ENCODE data around the gene ARFGAP1. TPM values are rescaled to one million over a fixed set of nuclear protein-coding genes. Genes with fewer than 3 reads are reported as not detected.

Gene ARFGAP1
- polyA plus RNA-seq, 1 experiment, result 76.5 TPM

- ChIA-PET POLR2A (no interaction called here), CTCF (interaction anchor here (0.9 to 4.5 kb wide), 4 partner anchors 17 to 68 kb away, joined by 3 to 36 read pairs (median 6); no protein-coding TSS in a partner anchor)
- Histone ChIP-seq H3K4me3 (ENCODE audit: low read depth, low read length) (no peak overlapping the region), H3K27me3 (ENCODE audit: control insufficient read depth, insufficient read depth, low read length) (peaks cover 14% of the 10 kb centered on the region), H3K36me3 (ENCODE audit: control insufficient read depth, insufficient read depth, low read length) (peaks cover 11% of the 10 kb centered on the region)
- no peak for DNase-seq (ENCODE audit: low read depth)
- TF ChIP-seq, protein P1, sequence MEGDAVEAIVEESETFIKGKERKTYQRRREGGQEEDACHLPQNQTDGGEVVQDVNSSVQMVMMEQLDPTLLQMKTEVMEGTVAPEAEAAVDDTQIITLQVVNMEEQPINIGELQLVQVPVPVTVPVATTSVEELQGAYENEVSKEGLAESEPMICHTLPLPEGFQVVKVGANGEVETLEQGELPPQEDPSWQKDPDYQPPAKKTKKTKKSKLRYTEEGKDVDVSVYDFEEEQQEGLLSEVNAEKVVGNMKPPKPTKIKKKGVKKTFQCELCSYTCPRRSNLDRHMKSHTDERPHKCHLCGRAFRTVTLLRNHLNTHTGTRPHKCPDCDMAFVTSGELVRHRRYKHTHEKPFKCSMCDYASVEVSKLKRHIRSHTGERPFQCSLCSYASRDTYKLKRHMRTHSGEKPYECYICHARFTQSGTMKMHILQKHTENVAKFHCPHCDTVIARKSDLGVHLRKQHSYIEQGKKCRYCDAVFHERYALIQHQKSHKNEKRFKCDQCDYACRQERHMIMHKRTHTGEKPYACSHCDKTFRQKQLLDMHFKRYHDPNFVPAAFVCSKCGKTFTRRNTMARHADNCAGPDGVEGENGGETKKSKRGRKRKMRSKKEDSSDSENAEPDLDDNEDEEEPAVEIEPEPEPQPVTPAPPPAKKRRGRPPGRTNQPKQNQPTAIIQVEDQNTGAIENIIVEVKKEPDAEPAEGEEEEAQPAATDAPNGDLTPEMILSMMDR (IDR thresholded peaks at IDR 0.05; ENCODE audit: insufficient read depth, low read depth, low read length), result no peak
Observed at GRCh38 chr20:63292292-63292701, 19.7 kb downstream of the ARFGAP1 start.

DNA sequence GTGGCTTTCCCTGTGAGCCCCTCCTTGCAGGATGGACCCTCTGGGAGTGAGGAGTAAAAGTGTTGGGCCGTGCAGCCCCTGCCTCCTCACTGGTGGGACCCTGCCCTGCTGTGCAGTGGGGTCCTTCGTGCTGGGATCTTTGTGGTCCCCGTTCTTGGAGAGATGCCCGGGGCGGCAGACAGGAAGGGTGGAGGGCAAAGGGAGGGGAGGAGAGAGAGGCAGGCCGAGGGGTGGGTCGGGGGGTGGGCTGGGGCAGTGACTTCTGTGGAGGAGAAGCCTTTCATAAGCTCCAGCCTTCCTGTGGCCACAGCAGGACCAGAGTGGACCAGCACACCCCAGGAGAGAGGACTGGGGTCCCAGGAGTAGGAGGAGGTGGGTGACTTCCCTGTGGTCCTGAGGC, 20.3 kb downstream of the ARFGAP1 start, which contains the start of gene COL20A1:
COL20A1 (plus strand) TSS at position 283 of the 400 bp plus-strand sequence. CDS start 1,922 bp downstream, outside the sequence.
- ChIA-PET POLR2A (no interaction called here), CTCF (interaction anchor here (1.3 to 4.5 kb wide), 2 partner anchors 17 to 69 kb away, joined by 5 to 36 read pairs; no protein-coding TSS in a partner anchor)
- peaks cover 10% of the 10 kb centered on the region for H3K36me3 ChIP-seq (ENCODE audit: control insufficient read depth, insufficient read depth, low read length)

DNA sequence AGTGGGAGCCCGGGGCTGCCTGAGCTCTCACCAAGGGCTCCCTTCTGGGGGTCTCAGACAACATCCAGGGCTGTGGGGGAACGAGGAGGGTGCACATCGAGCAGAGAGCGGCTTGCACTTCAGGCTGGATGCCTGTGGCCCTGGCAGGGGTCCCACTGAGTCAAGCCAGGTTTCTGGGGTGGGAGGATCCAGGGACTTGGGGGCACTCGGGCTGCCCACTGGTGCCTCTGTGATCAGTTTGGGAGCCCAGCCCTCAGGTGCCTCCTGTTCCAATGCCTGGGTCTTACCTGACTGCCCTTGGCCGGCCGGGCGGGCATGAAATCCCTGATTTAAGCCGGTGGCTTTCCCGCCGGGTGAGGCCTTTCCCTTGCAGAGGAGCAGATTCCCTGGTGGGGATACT, 20.8 kb downstream of the ARFGAP1 start:
- ChIA-PET CTCF (interaction anchor here (1.3 to 4.5 kb wide), 2 partner anchors 29 to 69 kb away, joined by 3 to 36 read pairs; no protein-coding TSS in a partner anchor), POLR2A (no interaction called here)
- Histone ChIP-seq H3K27me3 (ENCODE audit: control insufficient read depth, insufficient read depth, low read length) (peaks cover 14% of the 10 kb centered on the region), H3K4me3 (ENCODE audit: low read depth, low read length) (no peak overlapping the region), H3K36me3 (ENCODE audit: control insufficient read depth, insufficient read depth, low read length) (peaks cover 7% of the 10 kb centered on the region)
- no peak for DNase-seq (ENCODE audit: low read depth)
- TF ChIP-seq, protein P1 (IDR thresholded peaks at IDR 0.05; ENCODE audit: insufficient read depth, low read depth, low read length), result no peak

More for the DNA sequence above, 20.3 kb downstream of the ARFGAP1 start, which contains the start of gene COL20A1:
- Histone ChIP-seq H3K4me3 (ENCODE audit: low read depth, low read length) (no peak within 1 kb of the TSS), H3K27me3 (ENCODE audit: control insufficient read depth, insufficient read depth, low read length) (peaks cover 14% of the 10 kb centered on the region)
- TF ChIP-seq, protein P1 (IDR thresholded peaks at IDR 0.05; ENCODE audit: insufficient read depth, low read depth, low read length), result no peak
- DNase-seq (ENCODE audit: low read depth), result no peak

- ChIA-PET CTCF (interaction anchor here (0.6 to 7.5 kb wide), 4 partner anchors 15 to 1017 kb away, joined by 3 to 68 read pairs (median 20); no protein-coding TSS in a partner anchor), POLR2A (no interaction called here)
- Histone ChIP-seq H3K36me3 (ENCODE audit: control insufficient read depth, insufficient read depth, low read length) (peaks cover 3% of the 10 kb centered on the region; the same call in 1 of the 2 replicates), H3K27me3 (ENCODE audit: control insufficient read depth, insufficient read depth, low read length) (peaks cover 14% of the 10 kb centered on the region), H3K4me3 (ENCODE audit: low read depth, low read length) (no peak overlapping the region)
- TF ChIP-seq, protein P1 (IDR thresholded peaks at IDR 0.05; ENCODE audit: insufficient read depth, low read depth, low read length), result no peak
- DNase-seq (ENCODE audit: low read depth), result no peak
Observed at GRCh38 chr20:63293871-63294535, 21.4 kb downstream of the ARFGAP1 start.

- Histone ChIP-seq H3K36me3 (ENCODE audit: control insufficient read depth, insufficient read depth, low read length) (no peaks in the 10 kb centered on the region), H3K4me3 (ENCODE audit: low read depth, low read length) (no peak overlapping the region), H3K27me3 (ENCODE audit: control insufficient read depth, insufficient read depth, low read length) (peaks cover 14% of the 10 kb centered on the region)
- CTCF ChIA-PET, result interaction anchor here (0.6 to 7.5 kb wide), 4 partner anchors 15 to 1018 kb away, joined by 3 to 68 read pairs (median 6); no protein-coding TSS in a partner anchor
- TF ChIP-seq, protein P1 (IDR thresholded peaks at IDR 0.05; ENCODE audit: insufficient read depth, low read depth, low read length), result no peak
- POLR2A ChIA-PET, result no interaction called here
- no peak for DNase-seq (ENCODE audit: low read depth)
Observed at GRCh38 chr20:63294536-63294900, 21.9 kb downstream of the ARFGAP1 start.

Data from BJ (cell line).